ENCODE results near the gene TAF1C.
A peak's percentile ranks its signal among the peaks of the same experiment; 100 is the strongest.
"Not testable (repeated sequence)": the region's sequence is repeated elsewhere in the genome, so short reads cannot be mapped to it uniquely, and the experiment has no call there.

The TAF1C gene, protein sequence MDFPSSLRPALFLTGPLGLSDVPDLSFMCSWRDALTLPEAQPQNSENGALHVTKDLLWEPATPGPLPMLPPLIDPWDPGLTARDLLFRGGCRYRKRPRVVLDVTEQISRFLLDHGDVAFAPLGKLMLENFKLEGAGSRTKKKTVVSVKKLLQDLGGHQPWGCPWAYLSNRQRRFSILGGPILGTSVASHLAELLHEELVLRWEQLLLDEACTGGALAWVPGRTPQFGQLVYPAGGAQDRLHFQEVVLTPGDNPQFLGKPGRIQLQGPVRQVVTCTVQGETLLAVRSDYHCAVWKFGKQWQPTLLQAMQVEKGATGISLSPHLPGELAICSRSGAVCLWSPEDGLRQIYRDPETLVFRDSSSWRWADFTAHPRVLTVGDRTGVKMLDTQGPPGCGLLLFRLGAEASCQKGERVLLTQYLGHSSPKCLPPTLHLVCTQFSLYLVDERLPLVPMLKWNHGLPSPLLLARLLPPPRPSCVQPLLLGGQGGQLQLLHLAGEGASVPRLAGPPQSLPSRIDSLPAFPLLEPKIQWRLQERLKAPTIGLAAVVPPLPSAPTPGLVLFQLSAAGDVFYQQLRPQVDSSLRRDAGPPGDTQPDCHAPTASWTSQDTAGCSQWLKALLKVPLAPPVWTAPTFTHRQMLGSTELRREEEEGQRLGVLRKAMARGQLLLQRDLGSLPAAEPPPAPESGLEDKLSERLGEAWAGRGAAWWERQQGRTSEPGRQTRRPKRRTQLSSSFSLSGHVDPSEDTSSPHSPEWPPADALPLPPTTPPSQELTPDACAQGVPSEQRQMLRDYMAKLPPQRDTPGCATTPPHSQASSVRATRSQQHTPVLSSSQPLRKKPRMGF

GRCh38 chr16:84186685-84187437 is at the start of gene TAF1C:
Gene TAF1C (minus strand): TSS chr16:84187057. CDS start chr16:84184988, 2,069 bp downstream.
- DNase-seq = peak; percentile 89 to 92

DNA sequence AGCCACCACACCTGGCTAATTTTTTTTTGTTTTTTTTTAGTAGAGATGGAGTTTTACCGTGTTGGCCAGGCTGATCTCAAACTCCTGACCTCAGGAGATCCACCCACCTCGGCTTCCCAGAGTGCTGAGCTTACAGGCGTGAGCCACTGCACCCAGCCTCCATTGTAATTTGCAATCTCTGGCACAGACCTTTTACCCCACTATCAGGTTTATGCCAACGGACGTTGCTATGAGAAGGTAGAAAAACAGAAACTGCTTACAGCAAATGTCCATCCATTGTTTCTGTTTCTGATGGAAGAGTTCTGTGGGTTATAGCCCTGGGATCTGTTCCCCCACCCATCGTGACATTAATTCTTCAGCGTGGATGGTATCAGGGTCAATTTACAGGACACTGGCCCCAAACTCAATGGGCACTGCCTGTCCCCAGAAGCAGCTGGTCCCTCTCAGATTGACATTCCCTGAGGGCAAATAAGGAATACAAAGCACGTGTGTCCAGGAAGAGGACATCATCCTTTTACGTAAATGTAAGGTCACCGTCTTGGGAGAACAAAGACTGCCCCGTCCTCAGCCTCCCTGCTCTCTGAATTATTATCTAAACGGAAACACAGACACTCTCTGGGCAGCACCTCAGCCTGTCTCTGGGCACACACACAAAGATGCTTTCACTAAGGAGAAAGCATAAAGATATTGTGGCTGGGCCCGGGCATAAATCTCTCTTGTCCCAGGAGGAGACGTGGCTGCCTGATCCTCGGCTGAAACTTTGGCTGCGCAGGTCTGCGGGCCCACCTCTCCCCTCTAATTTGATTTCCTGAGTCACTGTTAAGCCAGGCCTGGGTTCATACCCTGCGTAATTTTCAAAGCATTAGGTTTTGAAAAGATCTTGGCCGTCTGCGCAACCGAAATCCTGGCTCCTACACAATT is 47.7 kb upstream of the TAF1C start:
- no peak for DNase-seq

DNA sequence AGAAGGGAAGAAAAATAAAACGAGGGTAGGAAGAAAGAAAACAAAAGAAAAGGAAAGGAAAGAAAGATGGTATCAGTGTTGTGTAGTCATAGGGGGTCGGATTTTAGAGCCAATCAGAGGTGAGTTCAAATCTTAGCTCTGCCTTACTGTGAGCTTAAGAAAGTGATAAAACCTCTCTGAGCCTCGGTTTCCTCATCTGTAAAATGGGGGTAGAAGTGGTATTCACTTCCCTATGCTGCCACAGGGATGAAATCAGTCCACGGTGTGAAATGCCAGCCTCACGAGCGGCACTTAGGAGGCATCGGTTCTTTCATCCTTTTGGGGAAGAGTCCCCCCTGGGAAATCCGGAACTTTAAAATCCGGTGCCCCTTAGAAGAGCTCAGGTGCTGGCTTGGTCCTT is 46.9 kb upstream of the TAF1C start:
- DNase-seq = no peak

- DNase-seq = no peak
Measured at GRCh38 chr16:84232969-84233368, 46.1 kb upstream of the TAF1C start.

GRCh38 chr16:84232060-84232459 is 45.2 kb upstream of the TAF1C start:
- DNase-seq = no peak

DNA sequence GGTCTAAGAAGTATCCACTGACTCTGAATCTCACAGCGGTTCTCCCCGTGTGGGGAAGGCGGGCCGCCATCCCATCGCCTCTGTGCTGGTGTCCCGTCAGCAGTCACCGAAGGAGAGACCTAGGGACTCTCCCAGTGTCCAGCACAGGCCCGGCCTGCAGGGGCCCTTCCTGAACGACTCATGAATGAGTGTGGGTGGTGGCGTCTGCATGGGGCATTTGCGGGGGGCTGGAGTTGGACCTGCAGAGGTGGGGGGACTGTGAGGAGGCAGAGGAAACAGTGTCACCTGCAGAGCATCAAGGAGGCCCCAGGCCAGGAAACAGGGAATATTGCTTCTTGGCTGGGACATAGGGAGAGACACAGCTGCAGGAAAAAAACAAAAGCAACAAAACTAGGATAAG is 42.6 kb upstream of the TAF1C start:
- no peak for DNase-seq

DNA sequence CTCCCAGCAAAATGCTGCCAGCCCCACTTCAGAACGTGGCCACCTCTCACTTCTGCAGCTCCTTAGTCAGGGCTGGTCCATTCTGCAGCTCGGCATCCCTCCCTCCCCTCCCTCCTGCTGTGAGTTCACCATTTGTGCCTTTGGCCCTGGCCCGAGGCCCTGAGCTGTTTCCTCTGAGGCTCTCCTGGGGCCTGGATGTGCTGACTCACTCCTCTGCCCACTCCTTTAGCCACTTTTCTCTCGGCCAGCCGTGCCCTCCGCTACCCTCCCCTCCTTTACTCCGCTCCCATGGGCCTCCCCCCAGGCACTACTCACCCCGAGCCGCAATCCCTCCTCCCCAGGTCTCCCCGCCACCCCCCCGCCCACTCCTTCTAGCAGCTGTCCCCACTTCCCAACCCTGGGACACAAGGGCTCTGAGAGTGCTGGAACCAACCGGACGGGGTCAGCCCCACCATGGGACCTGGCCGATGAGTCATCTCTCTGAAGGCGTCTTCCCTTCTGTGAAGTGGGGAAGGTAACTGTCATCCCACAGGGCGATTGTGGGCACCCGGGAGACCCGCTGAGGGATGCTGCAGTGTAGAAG is 41.5 kb upstream of the TAF1C start:
- DNase-seq = no peak

DNA sequence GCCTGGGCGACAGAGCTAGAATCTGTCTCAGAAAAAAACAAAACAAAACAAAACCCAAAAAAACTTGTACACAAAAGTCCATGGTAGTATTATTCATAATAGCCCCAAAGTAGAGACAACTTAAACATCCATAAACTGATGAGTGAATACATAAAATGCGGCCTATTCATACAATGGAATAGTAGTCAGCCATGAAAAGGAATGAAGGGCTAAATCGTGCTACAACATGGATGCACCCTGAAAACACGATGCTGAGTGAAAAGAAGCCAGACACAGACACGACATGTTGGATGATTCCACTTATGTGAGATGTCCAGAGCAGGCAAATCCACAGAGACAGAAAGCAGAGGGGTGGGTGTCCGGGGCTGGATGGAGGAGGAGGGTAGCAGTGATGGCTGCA is 40.7 kb upstream of the TAF1C start:
- no peak for DNase-seq

- DNase-seq = no peak
Measured at GRCh38 chr16:84226026-84226425, 39.2 kb upstream of the TAF1C start.

DNA sequence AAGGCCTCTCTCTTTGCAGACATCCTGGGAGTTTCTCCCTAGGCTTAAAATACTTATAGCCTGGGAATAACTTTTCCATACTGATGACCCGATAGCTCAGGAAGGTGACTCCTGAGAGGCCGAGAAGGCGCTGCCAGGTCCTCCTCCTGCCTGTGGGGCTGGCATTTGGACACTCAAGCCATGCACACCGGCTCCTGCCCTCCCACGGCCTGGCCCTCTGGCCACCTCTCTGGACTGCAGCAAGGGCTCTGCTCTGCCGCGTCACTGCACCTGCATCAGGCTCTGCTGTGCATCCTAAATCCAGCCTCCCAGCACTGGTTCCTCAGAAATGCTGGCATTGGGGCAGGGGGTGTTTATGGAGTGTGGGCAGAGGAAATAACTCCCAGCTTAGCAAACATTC is 38.7 kb upstream of the TAF1C start:
- no peak for DNase-seq

GRCh38 chr16:84225126-84225525 is 38.3 kb upstream of the TAF1C start:
- no peak for DNase-seq

- DNase-seq = no peak
Measured at GRCh38 chr16:84224554-84224953, 37.7 kb upstream of the TAF1C start.

GRCh38 chr16:84223456-84223855 is 36.6 kb upstream of the TAF1C start:
- DNase-seq = no peak

GRCh38 chr16:84220851-84221250 is 34.0 kb upstream of the TAF1C start:
- no peak for DNase-seq

DNA sequence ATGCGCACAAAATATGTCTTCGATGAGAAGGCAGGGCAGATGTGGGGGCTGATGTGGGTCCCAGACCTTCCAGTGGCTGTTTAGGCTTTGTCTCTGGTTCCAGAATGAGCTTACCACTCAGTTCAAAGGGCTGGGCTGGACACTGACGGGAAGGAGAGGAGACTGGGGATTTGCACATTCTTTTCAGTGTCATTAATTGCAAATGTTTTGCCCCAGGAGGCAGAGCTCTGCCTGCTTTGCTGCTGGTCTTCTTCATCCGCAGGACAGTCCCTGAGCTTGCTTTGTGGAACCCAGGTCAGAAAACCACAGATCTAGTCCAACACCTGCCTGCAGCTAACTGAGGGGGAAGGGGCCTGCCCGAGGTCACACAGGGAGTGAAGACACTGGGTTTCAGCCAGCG is 32.1 kb upstream of the TAF1C start:
- DNase-seq = no peak

DNA sequence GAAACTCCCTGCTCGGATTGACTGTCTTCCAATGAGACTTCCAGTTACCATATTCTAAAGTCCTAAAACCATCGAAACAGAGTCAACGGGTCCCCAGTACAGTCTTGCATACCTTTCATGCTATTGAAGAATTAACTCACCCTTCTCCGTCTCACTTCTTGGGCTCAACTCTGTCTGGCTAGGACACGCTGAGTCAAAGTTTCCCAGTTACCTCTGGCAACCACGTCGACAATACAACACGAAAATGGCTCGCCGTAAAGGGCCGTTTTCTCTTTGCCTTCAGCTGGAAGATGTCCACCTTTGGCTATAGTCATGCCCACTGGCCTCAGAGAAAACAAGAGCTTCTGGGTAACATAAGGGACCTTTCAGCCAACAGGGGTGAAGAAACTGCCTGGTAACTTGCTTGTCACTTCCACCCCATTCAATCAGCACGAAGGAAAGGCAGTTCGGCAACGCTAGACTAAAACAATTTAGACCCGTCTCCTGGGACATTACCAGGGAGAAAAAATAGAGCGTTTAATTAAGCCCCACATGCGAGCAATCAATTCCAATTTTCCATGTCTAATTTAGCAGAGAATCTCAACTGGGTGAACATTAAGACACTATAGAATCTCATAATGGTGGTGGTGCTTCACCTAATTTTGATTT is 31.4 kb upstream of the TAF1C start:
- DNase-seq = no peak

- not testable (repeated sequence) for DNase-seq
Measured at GRCh38 chr16:84216144-84216543, 29.3 kb upstream of the TAF1C start.

GRCh38 chr16:84215531-84215930 is 28.7 kb upstream of the TAF1C start:
- DNase-seq = no peak

DNA sequence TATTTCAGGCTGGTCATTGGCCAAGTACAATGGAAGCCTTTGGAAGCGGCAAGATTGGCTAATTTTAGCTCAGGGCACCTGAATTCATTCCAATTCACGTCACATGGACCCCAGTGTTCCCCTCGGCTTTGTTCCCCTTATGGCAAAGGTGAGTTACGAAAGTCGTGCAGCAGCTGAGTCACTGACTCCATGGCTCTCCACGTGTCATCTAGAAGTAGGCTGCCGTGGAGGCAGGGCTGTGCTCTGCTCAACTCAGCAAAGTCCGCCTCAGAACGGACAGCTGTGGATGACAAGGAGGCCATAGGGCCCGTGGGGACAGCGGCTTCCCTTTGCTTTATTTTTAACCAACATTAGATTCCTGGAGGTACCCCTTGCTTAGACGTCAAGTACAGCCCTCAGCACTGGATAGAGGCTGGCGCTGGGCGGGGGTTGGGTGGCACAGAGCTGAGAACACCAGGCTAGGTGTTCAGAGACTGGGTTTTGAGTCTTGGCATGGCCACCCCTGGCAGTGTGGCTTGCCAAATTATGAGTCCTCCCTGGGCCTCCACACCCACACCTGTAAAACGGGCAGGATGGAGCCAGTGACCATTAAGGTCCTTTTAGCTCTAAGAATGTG is 27.7 kb upstream of the TAF1C start:
- DNase-seq = no peak

DNA sequence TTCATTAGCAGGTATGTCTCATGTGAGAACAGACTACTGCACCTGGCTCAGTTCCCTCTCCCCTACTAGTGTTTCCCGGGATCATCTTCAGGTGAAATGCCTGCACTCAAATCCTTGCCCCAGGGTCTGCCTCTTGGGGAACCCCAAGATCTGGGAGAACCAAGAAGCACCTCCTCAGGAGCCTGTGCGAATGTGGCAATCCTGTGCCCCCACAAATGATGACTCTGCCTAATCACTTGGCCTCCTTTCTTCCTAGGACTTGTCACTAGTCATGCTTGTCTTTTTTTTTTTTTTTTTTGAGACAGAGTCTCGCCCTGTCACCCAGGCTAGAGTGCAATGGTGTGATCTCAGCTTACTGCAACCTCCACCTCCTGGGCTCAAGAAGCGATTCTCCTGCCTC is 25.8 kb upstream of the TAF1C start:
- no peak for DNase-seq

GRCh38 chr16:84212154-84212553 is 25.3 kb upstream of the TAF1C start:
- DNase-seq = no peak
